Fibroblast of lung (primary cell): ENCODE measurements around the gene CHRNB1. TPM values are rescaled to one million over a fixed set of nuclear protein-coding genes. Genes with fewer than 3 reads are reported as not detected.
A peak's percentile ranks its signal among the peaks of the same experiment; 100 is the strongest.

Source experiments
- DNase-seq, 2 donors: peaks; one replicate each; pipeline versions ENCODE4 v3.0.0 to v3.0.0-alpha.2; 2010; ENCODE audit warnings: low read depth in 2 of 2
- H2AFZ ChIP-seq: 2 replicates; pipeline ENCODE4 v1.5.1; 2012; ENCODE audit warnings: low read length, control low read depth, inconsistent platforms
- H3K27ac ChIP-seq: 2 replicates; pipeline ENCODE4 v1.5.1; 2011; ENCODE audit warnings: low read length, control low read depth; ENCODE audit not compliant: insufficient read depth
- H3K27me3 ChIP-seq: 2 replicates; pipeline ENCODE4 v1.5.1; 2011; ENCODE audit warnings: mild to moderate bottlenecking, low read length; ENCODE audit not compliant: control insufficient read depth, insufficient read depth
- H3K36me3 ChIP-seq: 2 replicates; pipeline ENCODE4 v1.5.1; 2011; ENCODE audit warnings: low read length; ENCODE audit not compliant: control insufficient read depth, insufficient read depth
- H3K4me1 ChIP-seq: 2 replicates; pipeline ENCODE4 v1.5.1; 2011; ENCODE audit warnings: low read length; ENCODE audit not compliant: control insufficient read depth, insufficient read depth; ENCODE audit errors: extremely low read depth
- H3K4me2 ChIP-seq: 2 replicates; pipeline ENCODE4 v1.5.1; 2011; ENCODE audit warnings: low read length, control low read depth; ENCODE audit not compliant: insufficient read depth; ENCODE audit errors: extremely low read depth
- H3K4me3 ChIP-seq, 4 experiments: fragments of 200-600 bp in 1 of 4; sonication (generic) in 1 of 4; replicated peaks in 1 of 4; 2 replicates each; pipeline ENCODE4 v1.5.1; 2011 to 2016; ENCODE audit warnings: low read length in 4 of 4, low read depth in 3 of 4, mild to moderate bottlenecking in 3 of 4, control low read depth in 2 of 4, inconsistent platforms in 1 of 4, mixed read lengths in 1 of 4; ENCODE audit not compliant: insufficient read depth in 1 of 4; ENCODE audit errors: control extremely low read depth in 1 of 4
- H3K79me2 ChIP-seq: 2 replicates; pipeline ENCODE4 v1.5.1; 2012; ENCODE audit warnings: mild to moderate bottlenecking, low read length, inconsistent platforms; ENCODE audit not compliant: control insufficient read depth, insufficient read depth
- H3K9ac ChIP-seq: 2 replicates; pipeline ENCODE4 v1.5.1; 2011; ENCODE audit warnings: mild to moderate bottlenecking, low read length, control low read depth; ENCODE audit not compliant: insufficient read depth
- H3K9me3 ChIP-seq: 2 replicates; pipeline ENCODE4 v1.5.1; 2012; ENCODE audit warnings: low read depth, low read length; ENCODE audit not compliant: control insufficient read depth, insufficient read depth
- H4K20me1 ChIP-seq: 2 replicates; pipeline ENCODE4 v1.5.1; 2011; ENCODE audit warnings: low read length; ENCODE audit not compliant: control insufficient read depth, insufficient read depth; ENCODE audit errors: extremely low read depth
- EZH2 ChIP-seq: IDR thresholded peaks from 2 replicates; pipeline ENCODE4 v1.5.1; 2012; ENCODE audit warnings: low read length, control low read depth, mild to moderate bottlenecking; ENCODE audit errors: missing control alignments
- polyA plus RNA-seq, 2 donors: library from polyadenylated mRNA; depleted of rRNA in 1 of 2; stranded (reverse) in 1 of 2; unstranded in 1 of 2; fragments of >200 nt; gene quantifications; 2 replicates each; pipeline ENCODE4 v1.2.1, GENCODE V29; 2011 to 2012; ENCODE audit warnings: missing spikeins in 1 of 2
- total RNA-seq: library from RNA; depleted of rRNA; stranded (reverse); fragments of >200 nt; gene quantifications from 2 replicates; pipeline ENCODE4 v1.2.1, GENCODE V29; 2014
- TF ChIP-seq, protein P1 (sequence below), 2 donors: IDR thresholded peaks in 1 of 2; conservative IDR thresholded peaks in 1 of 2; 1 replicate in 1 of 2; 2 replicates in 1 of 2; pipeline ENCODE4 v1.5.1; 2011 to 2012; ENCODE audit warnings: low read length in 2 of 2, control low read depth in 1 of 2, inconsistent platforms in 1 of 2, low read depth in 1 of 2, mild to moderate bottlenecking in 1 of 2

The CHRNB1 gene
- total and polyA plus RNA-seq, 2 donors (not counting 1 experiment from before 2014, with no cell fraction given), result 9.2 to 12.2 TPM

DNA sequence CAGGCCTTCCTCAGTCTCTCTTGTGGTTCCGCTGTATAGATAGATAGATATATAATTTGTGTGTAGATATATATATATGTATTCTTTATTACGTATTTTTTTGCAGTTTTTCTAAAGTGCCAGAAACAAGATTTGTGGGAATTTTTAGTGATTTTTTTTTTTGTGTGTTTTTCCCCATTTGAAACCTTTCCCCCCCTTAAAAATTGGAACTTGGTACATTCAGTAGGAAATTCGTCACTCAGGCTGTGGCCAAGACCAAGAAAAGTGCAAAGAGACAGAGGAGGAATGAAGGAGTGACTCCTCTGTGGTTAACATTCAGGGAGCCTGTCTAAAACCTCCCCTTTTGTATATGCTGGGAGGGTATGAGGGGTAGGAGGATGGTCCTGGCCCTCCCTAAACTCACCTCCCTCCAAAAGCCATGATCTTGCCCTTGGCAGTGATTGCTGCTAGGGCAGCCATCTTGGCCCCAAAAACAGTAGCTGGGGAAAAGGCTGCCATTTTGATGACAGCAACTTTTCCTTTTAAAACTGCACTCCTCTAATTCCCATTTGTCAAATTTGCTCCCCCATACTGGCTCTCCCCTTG is 15.2 kb downstream of the CHRNB1 start:
- DNase-seq, result peak in 1 of 2 donors; percentile 37
- H3K36me3 ChIP-seq, result peaks cover 18% of the 10 kb centered on the region
- no peaks in the 10 kb centered on the region for H4K20me1 ChIP-seq
- no peak overlapping the region for H3K9ac ChIP-seq
- H3K4me2 ChIP-seq, result no peak overlapping the region
- no peaks in the 10 kb centered on the region for H3K4me1 ChIP-seq
- H3K4me3 ChIP-seq, result no peak overlapping the region
- no peak overlapping the region for H2AFZ ChIP-seq
- no peaks in the 10 kb centered on the region for H3K27me3 ChIP-seq
- H3K79me2 ChIP-seq, result no peaks in the 10 kb centered on the region
- no peaks in the 10 kb centered on the region for H3K9me3 ChIP-seq
- TF ChIP-seq, protein P1, sequence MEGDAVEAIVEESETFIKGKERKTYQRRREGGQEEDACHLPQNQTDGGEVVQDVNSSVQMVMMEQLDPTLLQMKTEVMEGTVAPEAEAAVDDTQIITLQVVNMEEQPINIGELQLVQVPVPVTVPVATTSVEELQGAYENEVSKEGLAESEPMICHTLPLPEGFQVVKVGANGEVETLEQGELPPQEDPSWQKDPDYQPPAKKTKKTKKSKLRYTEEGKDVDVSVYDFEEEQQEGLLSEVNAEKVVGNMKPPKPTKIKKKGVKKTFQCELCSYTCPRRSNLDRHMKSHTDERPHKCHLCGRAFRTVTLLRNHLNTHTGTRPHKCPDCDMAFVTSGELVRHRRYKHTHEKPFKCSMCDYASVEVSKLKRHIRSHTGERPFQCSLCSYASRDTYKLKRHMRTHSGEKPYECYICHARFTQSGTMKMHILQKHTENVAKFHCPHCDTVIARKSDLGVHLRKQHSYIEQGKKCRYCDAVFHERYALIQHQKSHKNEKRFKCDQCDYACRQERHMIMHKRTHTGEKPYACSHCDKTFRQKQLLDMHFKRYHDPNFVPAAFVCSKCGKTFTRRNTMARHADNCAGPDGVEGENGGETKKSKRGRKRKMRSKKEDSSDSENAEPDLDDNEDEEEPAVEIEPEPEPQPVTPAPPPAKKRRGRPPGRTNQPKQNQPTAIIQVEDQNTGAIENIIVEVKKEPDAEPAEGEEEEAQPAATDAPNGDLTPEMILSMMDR (conservative IDR thresholded peaks at IDR 0.05 in 1 of 2, IDR thresholded peaks at IDR 0.05 in 1 of 2; ENCODE audit: low read depth in 1 of 2, low read length in 2 of 2), result no peak
- TF ChIP-seq EZH2, result no peak
- H3K27ac ChIP-seq, result no peak overlapping the region

DNA sequence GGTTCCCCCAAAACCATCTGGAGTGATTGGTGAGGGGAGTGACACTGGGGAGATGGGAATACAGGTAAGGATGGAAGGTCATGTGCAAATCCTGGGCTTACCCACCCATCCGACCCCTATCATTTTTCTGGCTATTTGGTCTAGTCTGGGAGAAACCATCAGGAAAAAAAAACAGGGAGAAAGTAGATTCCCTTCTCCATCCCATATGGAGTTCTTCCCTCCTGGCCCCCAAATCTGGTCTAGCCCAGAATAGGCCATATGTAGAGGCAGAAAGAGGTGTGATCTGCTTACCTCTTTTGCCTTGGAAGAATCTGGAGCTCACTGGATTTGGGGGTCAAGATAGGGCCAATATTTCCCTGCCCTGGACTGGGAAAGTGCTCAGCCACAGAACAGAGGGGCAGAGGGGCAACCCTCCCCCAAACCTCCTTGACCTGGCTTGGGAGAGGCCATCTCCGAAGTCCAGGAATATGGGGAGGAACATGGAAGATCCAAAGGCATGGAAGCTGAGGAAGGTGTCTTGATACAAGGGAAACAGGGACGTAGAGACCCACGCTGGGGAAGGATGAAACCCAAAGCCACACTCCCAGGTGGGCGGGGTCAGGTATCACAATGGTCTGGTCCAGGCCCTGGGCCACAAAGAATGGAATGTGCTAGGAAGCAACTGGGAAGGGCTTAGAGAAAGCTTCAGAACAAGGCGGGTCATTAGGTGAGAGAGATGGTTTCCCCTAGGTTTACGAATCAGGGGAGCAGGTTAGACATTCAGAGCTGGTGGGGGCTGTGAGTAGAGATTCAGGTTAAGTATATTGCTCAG is 16.2 kb downstream of the CHRNB1 start:
- H2AFZ ChIP-seq, result no peak overlapping the region
- H3K27ac ChIP-seq, result no peak overlapping the region
- H3K27me3 ChIP-seq, result no peaks in the 10 kb centered on the region
- no peaks in the 10 kb centered on the region for H3K4me1 ChIP-seq
- no peaks in the 10 kb centered on the region for H4K20me1 ChIP-seq
- H3K4me3 ChIP-seq, result no peak overlapping the region
- no peak for TF ChIP-seq EZH2
- TF ChIP-seq, protein P1 (conservative IDR thresholded peaks at IDR 0.05 in 1 of 2, IDR thresholded peaks at IDR 0.05 in 1 of 2; ENCODE audit: low read depth in 1 of 2, low read length in 2 of 2), result no peak
- DNase-seq, result no peak
- no peak overlapping the region for H3K4me2 ChIP-seq
- no peaks in the 10 kb centered on the region for H3K9me3 ChIP-seq
- no peak overlapping the region for H3K9ac ChIP-seq
- H3K79me2 ChIP-seq, result no peaks in the 10 kb centered on the region
- peaks cover 22% of the 10 kb centered on the region for H3K36me3 ChIP-seq

DNA sequence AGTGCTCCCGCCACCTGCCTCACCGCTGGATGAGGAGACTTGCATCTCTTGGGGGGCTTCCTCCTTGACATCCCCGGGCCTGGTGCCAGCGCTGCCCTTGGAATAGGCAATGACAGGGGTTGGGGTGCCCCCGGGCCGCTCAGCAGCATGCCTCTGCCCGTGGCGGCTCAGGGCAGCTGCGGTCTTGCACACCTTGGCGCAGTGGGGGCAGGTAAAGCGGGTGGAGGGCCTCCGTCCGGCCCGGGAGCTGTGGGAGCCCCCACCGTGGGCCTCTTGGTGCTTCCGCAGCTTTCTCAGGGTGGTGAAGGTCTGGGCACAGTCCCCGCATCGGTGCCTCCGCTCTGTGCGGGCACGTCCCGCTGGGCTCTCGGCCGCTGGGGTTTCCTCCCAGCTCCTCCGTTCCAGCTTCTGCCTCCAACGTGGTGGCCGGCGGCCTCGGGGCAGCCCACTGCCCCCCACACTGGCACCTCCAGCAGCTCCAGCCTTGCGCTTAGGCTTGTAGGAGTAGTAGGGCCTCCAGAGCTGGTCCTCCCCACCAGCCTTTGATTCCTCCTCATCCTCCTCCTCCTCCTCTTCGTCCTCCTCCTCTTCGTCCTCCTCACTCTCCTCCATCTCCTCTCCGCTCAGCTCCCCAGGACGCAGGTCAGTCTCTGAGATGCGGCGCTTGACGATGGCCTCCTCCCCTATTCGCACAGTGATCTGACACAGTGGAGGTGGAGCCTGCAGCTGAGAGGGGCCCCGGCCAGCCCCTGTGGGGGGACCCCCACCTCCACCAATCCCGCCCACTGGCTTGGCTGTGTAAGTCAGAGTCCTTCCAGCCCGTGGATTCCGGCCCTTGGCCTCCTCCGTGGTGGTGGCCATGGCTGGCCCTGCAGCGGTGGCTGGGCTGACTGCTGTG is 17.9 kb downstream of the CHRNB1 start:
- Histone ChIP-seq H3K36me3 (peaks cover 22% of the 10 kb centered on the region), H3K4me3 (no peak overlapping the region), H3K9me3 (no peaks in the 10 kb centered on the region), H4K20me1 (no peaks in the 10 kb centered on the region), H3K27me3 (no peaks in the 10 kb centered on the region), H2AFZ (no peak overlapping the region), H3K4me1 (peaks cover 13% of the 10 kb centered on the region), H3K79me2 (peaks cover 10% of the 10 kb centered on the region), H3K4me2 (no peak overlapping the region), H3K27ac (no peak overlapping the region), H3K9ac (no peak overlapping the region)
- no peak for TF ChIP-seq EZH2
- TF ChIP-seq, protein P1 (conservative IDR thresholded peaks at IDR 0.05 in 1 of 2, IDR thresholded peaks at IDR 0.05 in 1 of 2; ENCODE audit: low read depth in 1 of 2, low read length in 2 of 2), result no peak
- no peak for DNase-seq
